Right lung (tissue), 5 donors: ENCODE results near the gene ZBTB20. TPM values are rescaled to one million over a fixed set of nuclear protein-coding genes. Genes with fewer than 3 reads are reported as not detected.
"Not testable (repeated sequence)": the region's sequence is repeated elsewhere in the genome, so short reads cannot be mapped to it uniquely, and the experiment has no call there.

ENCODE experiments used
- DNase-seq, 2 donors: peaks; one replicate each; pipeline ENCODE4 v3.0.0-alpha.2; 2013
- polyA plus RNA-seq, 5 donors: library from polyadenylated mRNA; unstranded; fragments of 120-200 nt; gene quantifications; one replicate each; pipeline versions ENCODE4 v1.2.1 to v1.2.3, GENCODE V29; 2013; ENCODE audit warnings: inconsistent platforms in 1 of 5, low replicate concordance in 1 of 5; ENCODE audit not compliant: insufficient read length in 5 of 5, insufficient read depth in 1 of 5

Gene ZBTB20
- polyA plus RNA-seq, 5 donors, result 0.86 to 5.4 (median 4.4) TPM

DNA sequence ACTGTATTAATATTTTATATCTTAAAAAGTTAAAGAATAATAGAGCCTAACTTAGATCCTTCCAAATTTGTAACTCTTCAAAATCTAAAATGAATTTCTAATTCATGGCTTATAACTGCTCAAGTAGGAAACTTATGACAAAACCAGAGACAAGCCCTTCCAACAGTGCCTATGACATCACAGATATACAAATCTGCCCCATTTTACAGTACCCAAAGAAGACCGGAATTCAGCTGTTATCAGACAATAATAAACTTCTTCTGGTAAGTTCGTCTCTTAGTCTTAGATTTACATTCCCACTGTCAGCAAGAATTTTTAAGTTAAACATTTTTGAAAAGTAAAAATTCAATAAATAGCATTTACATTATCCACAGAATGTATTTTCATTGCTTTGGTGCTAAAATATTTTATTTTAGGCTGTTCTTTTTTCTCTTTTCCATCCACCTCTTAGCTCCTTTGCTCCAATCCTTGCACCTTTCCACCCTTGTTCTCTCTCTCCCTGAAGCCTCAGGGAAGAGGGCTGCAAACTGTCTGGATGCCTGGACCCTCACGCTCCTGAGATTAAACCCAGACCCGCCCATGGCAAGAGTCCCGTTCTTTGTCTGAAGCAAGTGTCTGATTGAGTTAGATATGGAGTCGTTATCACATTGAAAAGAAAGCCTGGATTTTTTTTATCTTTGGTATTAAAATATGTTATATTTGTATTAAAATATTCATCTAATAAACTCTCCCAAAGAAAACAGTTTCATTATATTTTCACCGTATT, 312.7 kb downstream of the ZBTB20 start:
- DNase-seq, result no peak

DNA sequence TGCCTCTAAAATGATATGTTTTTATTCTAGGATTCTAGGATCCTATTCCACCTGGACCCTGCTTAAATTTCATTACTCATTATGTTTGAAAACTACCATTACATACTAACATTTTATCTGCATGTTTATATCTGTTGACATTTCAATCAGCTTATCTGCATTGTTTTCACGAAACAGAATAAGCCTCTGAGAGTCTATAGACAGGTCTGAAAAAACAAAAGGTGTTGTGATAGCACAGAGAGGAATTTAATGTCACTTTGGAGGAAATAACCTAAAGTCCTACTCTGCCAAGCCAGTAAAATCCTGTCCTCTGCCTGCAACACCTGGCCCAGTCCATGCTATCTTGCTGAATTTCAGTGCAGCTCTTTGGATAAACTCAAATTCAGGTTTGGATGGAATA, 315.2 kb downstream of the ZBTB20 start:
- no peak for DNase-seq

- DNase-seq, result no peak
Observed at GRCh38 chr3:114830652-114831051, 316.4 kb downstream of the ZBTB20 start.

DNA sequence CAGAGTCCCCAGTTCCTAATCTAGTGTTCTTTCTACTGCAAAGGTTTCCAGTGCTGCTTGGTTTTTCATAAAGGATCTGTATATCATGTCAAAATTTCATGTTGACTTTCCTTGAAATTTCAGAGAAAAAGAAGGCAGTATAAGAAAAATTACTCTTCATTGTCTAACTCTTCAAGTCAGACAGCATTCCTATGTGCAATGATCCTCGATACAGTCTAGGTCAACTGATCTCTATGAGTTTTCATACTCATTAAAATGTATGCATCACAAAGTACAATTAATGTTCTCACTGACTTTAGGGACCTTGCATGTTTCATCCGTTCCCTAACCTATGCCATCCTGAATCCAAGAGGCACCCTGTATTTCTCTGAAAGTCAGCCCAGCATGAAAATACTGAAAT, 317.3 kb downstream of the ZBTB20 start:
- no peak for DNase-seq

GRCh38 chr3:114827495-114827894, 319.6 kb downstream of the ZBTB20 start:
- DNase-seq, result peak in 1 of 2 donors; percentile 6

GRCh38 chr3:114824014-114824413, 323.1 kb downstream of the ZBTB20 start:
- DNase-seq, result no peak

GRCh38 chr3:114823061-114823460, 324.0 kb downstream of the ZBTB20 start:
- DNase-seq, result no peak

DNA sequence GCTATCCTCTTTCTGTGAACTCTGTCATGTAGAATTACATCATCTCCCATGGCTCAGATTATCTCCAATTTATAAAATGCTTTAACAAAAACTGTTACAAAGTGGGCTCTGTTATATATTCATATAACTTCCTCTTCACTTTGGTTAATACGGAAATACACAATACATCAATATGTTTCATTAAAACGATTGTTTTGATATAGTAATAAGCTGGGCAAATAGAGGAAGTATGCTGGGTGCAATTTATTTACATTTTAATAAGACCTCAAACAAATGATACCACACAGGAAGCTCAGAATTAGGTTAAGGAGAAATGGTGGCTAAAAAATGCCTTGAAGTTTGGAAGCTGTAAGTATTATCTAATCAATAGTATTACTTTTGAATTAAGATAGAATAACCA, 331.0 kb downstream of the ZBTB20 start:
- DNase-seq, result no peak

GRCh38 chr3:114812541-114813238, 334.4 kb downstream of the ZBTB20 start:
- DNase-seq, result not testable (repeated sequence)

GRCh38 chr3:114809668-114810413, 337.2 kb downstream of the ZBTB20 start:
- DNase-seq, result no peak

GRCh38 chr3:114804099-114804498, 343.0 kb downstream of the ZBTB20 start:
- DNase-seq, result no peak

DNA sequence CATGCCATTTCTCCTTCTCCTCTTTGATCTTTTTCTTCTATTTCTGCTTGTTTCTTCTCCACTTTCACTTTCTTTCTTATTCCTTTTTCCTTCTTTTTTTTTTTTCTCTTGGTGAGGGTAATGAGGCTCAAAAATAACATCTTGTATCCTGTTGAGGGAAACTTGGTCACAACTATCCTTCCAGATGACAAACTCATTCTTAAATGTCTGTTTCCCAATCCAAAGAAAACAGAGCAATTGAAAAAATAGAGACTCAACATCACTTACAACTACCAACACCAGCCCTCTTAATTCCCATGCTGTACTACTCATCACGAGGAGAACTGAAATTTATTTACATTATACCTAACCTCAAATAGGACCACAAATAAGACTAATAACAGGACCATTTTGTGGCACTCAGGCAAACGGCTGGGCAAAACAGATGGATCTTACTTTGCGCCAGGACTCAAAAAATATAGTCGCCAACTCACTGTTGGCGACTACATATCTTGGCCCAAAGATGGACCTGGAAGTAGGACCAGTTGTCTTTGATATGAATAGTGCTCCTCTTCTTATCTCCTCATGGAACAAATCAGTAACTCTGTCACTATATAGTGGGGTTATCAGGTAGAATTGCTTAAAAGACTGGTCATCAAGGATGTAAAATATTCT, 343.9 kb downstream of the ZBTB20 start:
- no peak for DNase-seq

DNA sequence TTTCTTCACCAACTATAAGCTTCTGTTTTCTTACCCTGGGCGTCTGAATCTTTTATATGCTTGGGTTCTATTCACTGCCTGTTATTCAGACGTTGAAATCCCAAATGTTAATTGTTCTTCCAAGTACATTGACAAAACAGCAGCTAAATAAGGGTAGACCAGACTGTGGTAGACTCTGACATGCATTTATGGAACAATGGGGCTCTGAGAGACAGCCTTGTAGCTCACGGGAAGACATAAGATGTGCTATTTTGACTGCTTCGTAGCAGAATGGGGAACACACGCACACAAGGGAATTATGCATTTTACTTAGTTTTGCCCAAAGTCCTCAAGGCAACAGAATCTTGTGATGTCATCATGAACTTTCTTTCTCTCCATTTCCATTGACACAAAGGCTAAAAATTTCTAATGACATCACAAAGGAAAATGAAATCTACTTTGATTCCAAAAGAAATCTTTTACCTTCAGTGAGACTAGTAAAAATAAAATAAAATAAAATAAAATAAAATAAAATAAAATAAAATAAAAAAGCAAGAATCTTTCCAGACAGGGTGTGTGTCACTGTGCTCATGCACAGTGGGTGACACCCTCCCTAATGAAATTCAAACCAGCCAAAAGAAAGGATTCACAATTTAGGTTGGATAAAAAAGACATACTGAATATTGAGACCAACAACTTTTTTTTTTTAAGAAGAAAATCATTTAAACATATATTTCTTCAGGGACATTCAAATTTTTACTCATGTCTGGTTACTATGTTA, 346.6 kb downstream of the ZBTB20 start:
- DNase-seq, result no peak

- DNase-seq, result no peak
Observed at GRCh38 chr3:114799816-114800215, 347.3 kb downstream of the ZBTB20 start.

DNA sequence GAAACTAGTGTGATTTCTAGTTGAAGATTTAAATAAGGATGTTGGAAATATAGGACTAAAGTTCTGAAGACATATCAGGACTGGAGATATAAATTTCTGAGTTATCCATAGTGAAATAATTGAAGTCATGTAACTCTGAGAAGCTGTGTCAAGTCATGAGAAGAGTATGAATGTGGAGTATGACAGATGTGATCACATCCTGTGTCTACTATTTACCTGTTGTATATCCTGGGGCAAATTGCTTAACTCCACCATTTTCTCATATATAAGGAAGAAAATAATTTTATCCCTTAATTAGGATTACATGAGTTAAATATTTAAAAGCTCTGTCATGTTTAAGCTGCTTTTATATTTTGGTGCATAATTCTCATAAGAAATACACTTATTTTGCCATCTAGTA, 350.3 kb downstream of the ZBTB20 start:
- DNase-seq, result no peak

DNA sequence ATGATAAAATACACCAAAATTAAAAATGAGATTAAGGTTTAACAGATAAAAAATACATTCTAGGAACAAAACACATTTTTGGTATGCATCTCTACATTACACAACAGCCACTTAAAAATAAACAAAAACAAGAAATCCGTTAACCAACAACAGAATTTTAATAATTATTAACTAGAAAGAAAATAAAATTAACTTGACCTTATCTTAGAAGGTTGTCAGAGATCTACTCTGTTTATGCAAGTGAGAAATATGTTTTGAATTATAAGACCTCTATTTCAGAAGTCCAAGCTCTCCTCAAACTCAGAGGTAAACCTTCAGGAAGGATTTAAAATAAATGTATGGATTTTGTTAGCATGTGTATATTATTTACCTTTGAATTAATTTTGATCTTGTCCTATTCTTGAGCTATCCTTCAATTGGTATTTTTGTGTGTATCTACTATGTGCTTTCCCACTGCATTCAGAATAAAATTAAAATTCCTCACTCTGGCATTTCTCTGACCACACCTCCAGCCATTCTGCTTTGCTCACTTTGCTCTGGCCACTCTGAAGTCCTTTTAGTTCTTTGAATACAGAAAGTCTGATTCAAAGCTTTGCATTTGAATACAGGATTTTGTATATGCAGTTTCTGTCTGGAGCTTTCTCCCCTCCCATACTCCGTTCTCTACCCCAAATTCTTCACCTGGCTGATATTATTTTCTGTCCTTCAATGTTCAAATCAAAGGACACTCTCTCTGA, 352.0 kb downstream of the ZBTB20 start:
- DNase-seq, result no peak

DNA sequence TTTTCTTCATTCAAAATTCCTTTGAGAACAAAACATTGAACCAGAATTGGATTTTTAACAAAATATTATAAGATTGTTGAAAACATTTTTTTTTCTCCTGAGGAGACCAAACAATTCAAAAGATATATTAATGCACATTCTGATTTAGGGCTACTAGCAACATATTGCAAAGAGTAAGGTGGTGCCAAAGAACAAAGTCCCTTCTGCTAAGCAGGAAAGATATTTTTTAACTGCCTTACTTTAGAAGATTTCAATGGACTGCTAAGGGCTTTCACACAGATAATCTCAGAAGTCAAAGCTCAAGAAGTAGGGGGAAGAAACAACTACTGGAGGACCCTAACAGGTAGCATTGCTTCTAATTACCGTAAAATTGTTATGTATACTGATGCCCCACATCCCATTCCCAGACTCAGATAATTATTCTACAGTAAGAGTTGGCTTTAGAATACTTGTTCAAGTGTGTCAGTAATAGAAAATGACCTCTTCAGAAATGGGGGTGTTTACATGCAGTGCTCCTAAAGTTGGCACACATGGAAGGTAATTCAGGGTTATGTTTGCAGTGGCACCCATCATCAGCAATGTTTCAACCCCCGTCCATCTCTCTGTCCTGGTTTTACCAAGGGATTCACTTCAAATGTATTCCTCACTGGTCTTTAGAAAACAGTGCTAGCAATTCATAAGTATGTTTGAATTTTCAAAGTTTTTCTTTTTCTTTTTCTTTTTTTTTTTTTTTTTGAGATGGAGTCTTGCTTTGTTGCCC, 354.7 kb downstream of the ZBTB20 start:
- no peak for DNase-seq

DNA sequence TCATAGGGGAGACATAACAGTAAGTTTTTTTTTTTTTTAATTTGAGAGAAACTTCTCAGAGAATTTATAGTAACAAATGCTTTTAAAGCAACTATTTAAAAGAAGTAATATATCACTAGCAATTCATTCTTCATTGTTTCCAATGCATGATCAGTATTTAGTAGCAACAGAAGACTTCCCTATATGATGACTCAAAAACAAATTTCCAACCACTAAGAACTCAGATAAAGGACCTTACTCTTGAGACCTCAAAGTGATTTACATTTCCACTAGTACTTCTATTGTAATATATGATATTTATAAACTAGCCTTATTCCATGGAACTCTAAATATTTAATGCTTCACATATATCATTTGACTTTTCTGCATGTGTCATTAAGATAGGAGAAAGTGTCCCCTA, 356.3 kb downstream of the ZBTB20 start:
- DNase-seq, result no peak

- DNase-seq, result no peak
Observed at GRCh38 chr3:114789803-114790202, 357.3 kb downstream of the ZBTB20 start.

GRCh38 chr3:114775395-114775794, 371.7 kb downstream of the ZBTB20 start:
- DNase-seq, result no peak
